Large intestine (tissue), 3 donors: ENCODE results near the gene EPHA2. TPM values are rescaled to one million over a fixed set of nuclear protein-coding genes. Genes with fewer than 3 reads are reported as not detected.

Experiments
- DNase-seq, 2 donors: peaks; one replicate each; pipeline versions ENCODE4 v3.0.0 to v3.0.0-alpha.2; 2013
- H3K27ac ChIP-seq: one replicate; pipeline ENCODE4 v1.5.1; 2013; ENCODE audit warnings: low read length
- H3K27me3 ChIP-seq: 2 replicates; pipeline ENCODE4 v1.6.1; 2013; ENCODE audit warnings: low read length; ENCODE audit not compliant: control insufficient read depth, insufficient read depth
- H3K36me3 ChIP-seq: 2 replicates; pipeline ENCODE4 v1.6.1; 2013; ENCODE audit warnings: low read length; ENCODE audit not compliant: control insufficient read depth, insufficient read depth
- H3K4me1 ChIP-seq: one replicate; pipeline ENCODE4 v1.6.1; 2013; ENCODE audit warnings: low read length; ENCODE audit not compliant: control insufficient read depth, insufficient read depth
- H3K4me3 ChIP-seq: one replicate; pipeline ENCODE4 v1.5.1; 2013; ENCODE audit warnings: low read length
- H3K9me3 ChIP-seq: one replicate; pipeline ENCODE4 v1.6.1; 2013; ENCODE audit warnings: mild to moderate bottlenecking, low read depth, low read length, moderate library complexity; ENCODE audit not compliant: control insufficient read depth
- WGBS: methylation state at CpG from one replicate; pipeline ENCODE4 v1.1.5; 2013; ENCODE audit warnings: low lambda C conversion rate; ENCODE audit not compliant: insufficient coverage; 5-methylcytosine and 5-hydroxymethylcytosine counted together
- polyA plus RNA-seq: library from polyadenylated mRNA; unstranded; fragments of 120-200 nt; gene quantifications from one replicate; pipeline ENCODE4 v1.2.1, GENCODE V29; 2013

The EPHA2 gene
- polyA plus RNA-seq, 1 donor: 18.5 TPM

DNA sequence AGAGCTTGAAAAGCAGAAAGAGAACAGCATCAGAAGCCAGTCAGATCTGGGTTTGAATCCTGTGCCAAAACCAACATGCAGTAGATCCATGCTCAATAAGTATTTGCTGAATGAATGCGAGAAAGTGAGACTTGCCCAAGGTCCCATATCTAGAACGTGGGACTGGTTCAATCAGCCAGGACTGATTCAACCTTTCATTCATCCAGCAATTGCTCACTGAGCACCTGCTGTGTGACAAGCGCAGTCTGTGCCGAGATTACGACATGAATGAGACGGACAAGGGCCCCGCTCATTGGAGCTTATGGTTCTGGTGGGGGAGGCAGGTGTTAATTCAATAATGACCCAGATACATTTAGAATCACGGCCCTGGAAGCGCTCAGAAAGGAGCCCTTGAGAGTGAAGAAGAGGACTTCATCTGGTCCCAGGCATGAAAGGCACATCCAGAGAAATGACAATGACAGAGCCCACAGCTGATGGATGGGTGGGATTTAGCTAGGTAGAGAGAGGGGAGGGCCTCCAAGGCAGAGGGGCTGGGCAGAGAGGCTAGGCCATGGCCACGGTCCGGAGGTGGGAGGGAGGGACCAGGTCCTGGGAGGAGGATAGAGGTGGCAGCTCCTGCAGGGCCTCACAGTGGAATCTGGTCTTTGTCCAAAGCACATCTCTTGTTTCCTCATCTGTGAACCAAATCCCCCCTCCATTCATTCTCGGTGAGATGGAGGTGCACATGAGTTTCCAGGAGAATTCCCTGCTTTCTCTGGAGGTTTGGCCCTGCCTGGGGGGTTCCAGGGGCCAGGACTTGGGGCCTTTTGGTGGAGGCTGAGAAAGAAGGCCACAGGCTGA, 78.2 kb downstream of the EPHA2 start:
- Histone ChIP-seq H3K4me3 (no peak overlapping the region), H3K4me1 (peaks cover 21% of the 10 kb centered on the region), H3K9me3 (no peaks in the 10 kb centered on the region), H3K27ac (no peak overlapping the region), H3K36me3 (no peaks in the 10 kb centered on the region), H3K27me3 (peaks cover 2% of the 10 kb centered on the region)
- no CpG with 5 or more reads among the region's 12 CpGs for WGBS
- DNase-seq: no peak

DNA sequence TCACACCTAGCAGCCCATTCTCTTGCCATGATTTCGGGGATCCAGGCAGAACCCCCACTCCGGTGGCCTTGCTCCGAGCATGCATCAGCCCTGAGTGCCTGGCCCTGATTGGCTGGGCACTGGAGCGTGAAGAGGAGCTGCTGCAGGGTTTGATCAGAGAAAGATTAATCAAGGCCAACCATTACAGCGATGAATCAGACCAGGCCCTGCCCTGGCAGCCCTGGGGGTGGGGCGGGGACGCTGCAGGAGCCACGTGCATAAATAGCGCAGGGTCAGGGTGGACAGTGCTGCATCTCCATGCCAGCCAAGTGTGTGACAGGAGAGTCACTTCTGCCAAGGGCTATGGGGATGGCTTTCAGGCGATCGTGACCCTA, 79.0 kb downstream of the EPHA2 start:
- H3K9me3 ChIP-seq: no peaks in the 10 kb centered on the region
- H3K4me3 ChIP-seq: no peak overlapping the region
- H3K27me3 ChIP-seq: peaks cover 2% of the 10 kb centered on the region
- H3K27ac ChIP-seq: no peak overlapping the region
- WGBS: no CpG with 5 or more reads among the region's 11 CpGs
- no peak for DNase-seq
- no peaks in the 10 kb centered on the region for H3K36me3 ChIP-seq
- H3K4me1 ChIP-seq: peaks cover 22% of the 10 kb centered on the region

DNA sequence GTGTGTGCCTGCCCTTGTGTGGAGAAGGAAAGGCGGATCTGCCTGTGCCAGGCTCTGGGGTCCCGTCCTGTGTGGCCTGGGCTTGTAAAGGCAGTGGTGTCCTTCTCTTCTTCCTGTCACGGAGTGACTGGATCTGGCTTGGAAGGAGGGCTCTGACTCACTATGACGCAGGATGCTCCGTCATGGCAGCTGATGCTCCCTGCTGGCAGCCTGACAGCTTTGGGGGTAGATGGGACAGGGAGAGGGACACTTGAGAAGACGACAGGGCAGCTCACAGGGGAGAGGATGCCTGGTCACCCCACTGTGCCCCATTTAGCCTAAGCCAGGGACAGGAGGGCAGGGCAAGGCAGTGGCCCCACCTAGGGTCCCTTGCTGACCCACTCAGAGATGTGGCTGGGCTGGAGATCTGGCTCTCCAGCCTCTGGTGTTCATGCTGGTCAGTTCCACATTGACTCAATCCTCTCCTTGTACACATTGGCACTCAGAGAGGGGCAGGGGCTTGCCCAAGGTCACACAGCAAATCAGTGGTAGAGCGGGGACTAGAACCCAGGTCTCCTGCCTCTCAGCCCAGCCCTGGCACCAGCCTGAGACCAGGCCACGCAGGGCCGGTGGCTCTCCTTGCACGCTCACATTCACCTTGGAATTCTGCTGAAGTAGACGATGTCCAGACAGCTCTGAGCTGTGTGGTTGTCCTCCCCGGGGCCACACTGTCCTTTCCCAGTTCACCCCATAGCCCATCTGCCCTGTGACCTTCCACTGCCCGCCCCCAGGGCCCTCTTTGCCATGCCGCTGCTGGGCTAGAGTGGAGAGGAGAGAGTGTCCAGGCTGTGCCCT, 79.6 kb downstream of the EPHA2 start:
- DNase-seq: no peak
- peaks cover 2% of the 10 kb centered on the region for H3K27me3 ChIP-seq
- whole genome bisulfite sequencing: no CpG with 5 or more reads among the region's 14 CpGs
- peaks cover 22% of the 10 kb centered on the region for H3K4me1 ChIP-seq
- H3K36me3 ChIP-seq: no peaks in the 10 kb centered on the region
- H3K4me3 ChIP-seq: no peak overlapping the region
- no peaks in the 10 kb centered on the region for H3K9me3 ChIP-seq
- H3K27ac ChIP-seq: no peak overlapping the region

DNA sequence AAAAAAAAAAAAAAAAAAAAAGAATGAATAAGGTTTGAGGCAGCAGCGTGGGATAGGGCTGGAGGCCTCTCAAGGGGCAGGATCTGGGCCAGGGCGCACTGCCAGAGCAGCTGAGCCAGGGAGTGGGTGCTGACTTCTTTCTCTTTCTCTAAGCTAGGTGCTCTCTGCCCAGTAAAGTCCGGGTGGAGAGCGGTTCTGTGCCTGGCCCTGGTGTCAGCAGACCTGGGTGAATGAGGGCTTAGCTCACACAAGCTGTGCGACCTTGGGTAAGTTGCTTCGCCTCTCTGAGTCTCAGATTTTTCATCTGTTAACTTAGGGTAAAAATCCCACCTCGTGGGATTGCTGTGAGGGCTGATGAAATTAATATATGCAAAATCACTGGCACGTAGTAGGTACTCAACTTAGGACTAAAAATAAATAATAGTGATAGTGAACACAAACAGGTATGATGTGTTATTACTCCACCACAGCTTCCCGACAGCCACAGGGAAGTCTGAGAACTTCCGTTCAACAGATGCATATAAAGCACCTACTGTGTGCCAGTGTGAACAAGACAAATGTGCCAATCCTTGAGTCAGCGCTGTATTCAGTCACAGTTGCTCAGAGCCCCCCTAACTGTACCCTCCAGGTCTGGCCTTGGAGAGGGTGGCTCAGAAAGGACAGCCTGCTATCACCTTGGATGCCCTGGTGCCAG, 80.4 kb downstream of the EPHA2 start:
- no peaks in the 10 kb centered on the region for H3K36me3 ChIP-seq
- no peaks in the 10 kb centered on the region for H3K9me3 ChIP-seq
- peaks cover 22% of the 10 kb centered on the region for H3K4me1 ChIP-seq
- no peak overlapping the region for H3K4me3 ChIP-seq
- no peak for DNase-seq
- no peak overlapping the region for H3K27ac ChIP-seq
- H3K27me3 ChIP-seq: peaks cover 2% of the 10 kb centered on the region
- WGBS: no CpG with 5 or more reads among the region's 11 CpGs

Other genes with a start within 250 kb of the EPHA2 start
- gene ZBTB17, start 180.0 kb downstream of the EPHA2 start, polyA plus RNA-seq: 22.8 TPM
- gene SRARP, start 151.8 kb downstream of the EPHA2 start, polyA plus RNA-seq: not detected
- gene HSPB7, start 138.0 kb downstream of the EPHA2 start, polyA plus RNA-seq: 13.2 TPM
- gene CLCNKA, start 134.0 kb downstream of the EPHA2 start, polyA plus RNA-seq: 0.18 TPM
- 0.42 TPM for gene CLCNKB, start 112.3 kb downstream of the EPHA2 start, polyA plus RNA-seq
- 1.1 TPM for gene FAM131C, start 82.4 kb downstream of the EPHA2 start, polyA plus RNA-seq
- gene ARHGEF19, start 56.6 kb upstream of the EPHA2 start, polyA plus RNA-seq: 12.2 TPM
- gene CPLANE2, start 81.1 kb upstream of the EPHA2 start, polyA plus RNA-seq: 6.2 TPM
- gene FBXO42, start 196.4 kb upstream of the EPHA2 start, polyA plus RNA-seq: 17.0 TPM
- 78.6 TPM for gene SZRD1, start 211.2 kb upstream of the EPHA2 start, polyA plus RNA-seq